MM.1S (cell line): ENCODE measurements around the gene OR51I2.

Source experiments
- DNase-seq: peaks from one replicate; pipeline ENCODE4 v3.0.0-alpha.2; 2015
- H2AFZ ChIP-seq: fragments of 300-600 bp; sonication (generic); 2 replicates; pipeline ENCODE4 v1.6.0; 2016; ENCODE audit warnings: antibody characterized with exemption, low read length
- H3F3A ChIP-seq: fragments of 300-600 bp; sonication (generic); 2 replicates; pipeline ENCODE4 v1.6.1; 2016; ENCODE audit warnings: mild to moderate bottlenecking, antibody characterized with exemption, low read length, moderate library complexity, mixed read lengths; ENCODE audit not compliant: insufficient read depth
- H3K27ac ChIP-seq: fragments of 300-600 bp; sonication (generic); 2 replicates; pipeline ENCODE4 v1.5.1; 2016; ENCODE audit warnings: mild to moderate bottlenecking, low read length
- H3K27me3 ChIP-seq: fragments of 300-600 bp; sonication (generic); replicated peaks from 2 replicates; pipeline ENCODE4 v1.6.0; 2016; ENCODE audit warnings: low read length; ENCODE audit not compliant: insufficient read depth
- H3K36me3 ChIP-seq: fragments of 300-600 bp; sonication (generic); replicated peaks from 2 replicates; pipeline ENCODE4 v1.6.1; 2016; ENCODE audit warnings: mild to moderate bottlenecking, low read length, mixed read lengths; ENCODE audit not compliant: insufficient read depth
- H3K4me1 ChIP-seq: fragments of 300-600 bp; sonication (generic); 2 replicates; pipeline ENCODE4 v1.6.1; 2016; ENCODE audit warnings: low read length, mixed read lengths
- H3K4me2 ChIP-seq: fragments of 300-600 bp; sonication (generic); 2 replicates; pipeline ENCODE4 v1.6.0; 2016; ENCODE audit warnings: low read depth, low read length
- H3K4me3 ChIP-seq: fragments of 300-600 bp; sonication (generic); 2 replicates; pipeline ENCODE4 v1.5.1; 2016; ENCODE audit warnings: low read length, mixed read lengths
- H3K79me2 ChIP-seq: fragments of 300-600 bp; sonication (generic); 2 replicates; pipeline ENCODE4 v1.6.1; 2016; ENCODE audit warnings: mixed run types, low read length, mixed read lengths
- H3K9ac ChIP-seq: fragments of 300-600 bp; sonication (generic); 2 replicates; pipeline ENCODE4 v1.6.1; 2016; ENCODE audit warnings: low read length, mixed read lengths
- H3K9me2 ChIP-seq: fragments of 300-600 bp; sonication (generic); replicated peaks from 2 replicates; pipeline ENCODE4 v1.6.1; 2016; ENCODE audit warnings: mild to moderate bottlenecking, low read length, mixed read lengths; ENCODE audit not compliant: insufficient read depth
- H3K9me3 ChIP-seq: fragments of 300-600 bp; sonication (generic); replicated peaks from 2 replicates; pipeline ENCODE4 v1.6.1; 2016; ENCODE audit warnings: mild to moderate bottlenecking, low read length, mixed read lengths; ENCODE audit not compliant: insufficient read depth
- H4K20me1 ChIP-seq: fragments of 300-600 bp; sonication (generic); 2 replicates; pipeline ENCODE4 v1.6.1; 2016; ENCODE audit warnings: mild to moderate bottlenecking, low read length, moderate library complexity, mixed read lengths; ENCODE audit not compliant: insufficient read depth
- EZH2 ChIP-seq: fragments of 300-600 bp; sonication (generic); optimal IDR thresholded peaks from 2 replicates; pipeline ENCODE3; 2017; ENCODE audit warnings: low read depth, mild to moderate bottlenecking, antibody characterized with exemption, low read length, mixed read lengths
- EZH2phosphoT487 ChIP-seq: fragments of 300-600 bp; sonication (generic); IDR thresholded peaks from 2 replicates; pipeline ENCODE4 v1.6.1; 2018; ENCODE audit warnings: antibody characterized with exemption, low read length
- TF ChIP-seq, protein P1 (sequence below): fragments of 300-600 bp; sonication (generic); IDR thresholded peaks from 2 replicates; pipeline ENCODE4 v1.5.1; 2016; ENCODE audit warnings: antibody characterized with exemption, low read length, mixed read lengths

OR51I2 gene

DNA sequence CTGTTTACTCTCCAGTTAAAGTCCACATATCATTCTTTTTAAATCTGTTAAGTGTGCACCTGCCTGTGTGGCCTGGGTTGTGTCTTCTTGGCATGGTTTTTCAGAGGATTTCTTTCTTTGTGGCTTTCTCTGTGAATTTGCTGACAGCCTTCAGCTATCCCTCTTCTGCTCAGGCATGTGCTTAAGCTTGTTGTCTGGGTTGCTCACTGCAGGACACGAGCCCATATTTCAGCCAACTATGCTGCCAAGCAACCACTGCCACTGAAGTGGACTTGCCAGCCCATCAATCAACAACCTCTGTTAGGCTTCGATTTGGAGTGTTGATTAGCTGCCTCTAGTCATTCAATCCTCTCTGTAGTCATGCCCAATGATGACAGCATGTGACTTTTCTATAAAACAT, 18.4 kb downstream of the OR51I2 start:
- H3K4me3 ChIP-seq = no peak overlapping the region

DNA sequence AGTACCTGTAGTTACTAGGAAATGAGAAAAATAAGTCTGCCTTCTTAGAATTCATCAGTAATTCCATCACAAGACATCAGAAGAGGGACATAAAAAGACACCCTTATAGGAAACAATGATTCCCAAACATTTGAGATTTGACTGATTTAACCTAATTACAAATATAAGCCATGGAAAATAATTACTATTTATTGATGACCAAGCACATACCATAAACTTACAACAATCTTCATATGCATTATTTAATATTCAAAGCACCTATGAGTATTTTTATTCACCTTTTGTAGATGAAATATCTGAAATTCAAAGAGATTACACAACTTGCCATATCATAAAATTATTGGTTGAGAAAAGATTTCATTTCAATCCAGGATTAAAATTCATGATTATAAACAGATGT, 24.8 kb downstream of the OR51I2 start:
- Histone ChIP-seq H2AFZ (no peak overlapping the region), H3K9ac (no peak overlapping the region), H3K27me3 (no peaks in the 10 kb centered on the region), H3K4me1 (no peaks in the 10 kb centered on the region), H3K36me3 (no peaks in the 10 kb centered on the region), H3F3A (no peaks in the 10 kb centered on the region), H3K4me3 (no peak overlapping the region), H4K20me1 (no peaks in the 10 kb centered on the region), H3K27ac (no peak overlapping the region), H3K4me2 (no peak overlapping the region), H3K9me3 (no peaks in the 10 kb centered on the region), H3K9me2 (no peaks in the 10 kb centered on the region), H3K79me2 (no peaks in the 10 kb centered on the region)
- TF ChIP-seq, protein P1, sequence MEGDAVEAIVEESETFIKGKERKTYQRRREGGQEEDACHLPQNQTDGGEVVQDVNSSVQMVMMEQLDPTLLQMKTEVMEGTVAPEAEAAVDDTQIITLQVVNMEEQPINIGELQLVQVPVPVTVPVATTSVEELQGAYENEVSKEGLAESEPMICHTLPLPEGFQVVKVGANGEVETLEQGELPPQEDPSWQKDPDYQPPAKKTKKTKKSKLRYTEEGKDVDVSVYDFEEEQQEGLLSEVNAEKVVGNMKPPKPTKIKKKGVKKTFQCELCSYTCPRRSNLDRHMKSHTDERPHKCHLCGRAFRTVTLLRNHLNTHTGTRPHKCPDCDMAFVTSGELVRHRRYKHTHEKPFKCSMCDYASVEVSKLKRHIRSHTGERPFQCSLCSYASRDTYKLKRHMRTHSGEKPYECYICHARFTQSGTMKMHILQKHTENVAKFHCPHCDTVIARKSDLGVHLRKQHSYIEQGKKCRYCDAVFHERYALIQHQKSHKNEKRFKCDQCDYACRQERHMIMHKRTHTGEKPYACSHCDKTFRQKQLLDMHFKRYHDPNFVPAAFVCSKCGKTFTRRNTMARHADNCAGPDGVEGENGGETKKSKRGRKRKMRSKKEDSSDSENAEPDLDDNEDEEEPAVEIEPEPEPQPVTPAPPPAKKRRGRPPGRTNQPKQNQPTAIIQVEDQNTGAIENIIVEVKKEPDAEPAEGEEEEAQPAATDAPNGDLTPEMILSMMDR = no peak
- TF ChIP-seq EZH2 (no peak), EZH2phosphoT487 (no peak)
- no peak for DNase-seq

More for the DNA sequence above, 18.4 kb downstream of the OR51I2 start:
- Histone ChIP-seq H3K27ac (no peak overlapping the region), H3K27me3 (no peaks in the 10 kb centered on the region), H3K4me2 (no peak overlapping the region), H3K36me3 (no peaks in the 10 kb centered on the region), H3K9me2 (no peaks in the 10 kb centered on the region), H3K9me3 (no peaks in the 10 kb centered on the region), H2AFZ (no peak overlapping the region), H3K9ac (no peak overlapping the region), H3K4me1 (no peaks in the 10 kb centered on the region), H3K79me2 (no peaks in the 10 kb centered on the region), H4K20me1 (no peaks in the 10 kb centered on the region), H3F3A (no peaks in the 10 kb centered on the region)
- TF ChIP-seq EZH2 (no peak), EZH2phosphoT487 (no peak)
- TF ChIP-seq, protein P1 = no peak
- DNase-seq = no peak

DNA sequence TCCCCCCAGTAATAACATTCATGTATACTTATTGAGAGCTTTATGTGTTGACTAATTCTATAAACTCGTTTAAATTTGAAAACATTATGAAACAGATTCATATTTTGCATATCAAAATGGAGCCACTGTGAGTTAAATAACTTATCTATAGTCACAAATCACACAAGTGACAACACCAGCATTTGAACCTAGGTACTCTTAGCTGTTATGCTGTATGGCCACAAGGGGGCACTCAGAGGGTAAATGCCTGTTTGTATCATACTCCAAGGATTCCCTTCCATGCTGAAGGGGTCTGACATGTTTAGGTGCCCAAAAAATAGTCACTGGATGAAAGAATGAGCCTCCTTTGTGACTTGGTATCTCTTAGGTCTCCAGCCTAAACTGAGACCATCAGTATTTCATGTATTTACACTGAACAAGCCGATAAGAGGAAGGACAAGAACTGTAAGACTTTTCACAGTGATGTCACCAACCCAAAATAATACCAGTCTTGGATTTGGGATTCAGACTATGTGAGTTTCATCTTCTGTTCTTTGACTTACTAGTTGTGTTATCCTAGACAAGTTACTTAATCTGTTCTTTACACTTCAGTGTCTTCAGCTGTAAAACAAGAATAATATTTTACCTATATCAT, 27.2 kb downstream of the OR51I2 start:
- Histone ChIP-seq H3K27ac (no peak overlapping the region), H3K36me3 (no peaks in the 10 kb centered on the region), H3K79me2 (no peaks in the 10 kb centered on the region), H3K4me2 (no peak overlapping the region), H3F3A (no peaks in the 10 kb centered on the region), H3K4me3 (no peak overlapping the region), H3K9me2 (no peaks in the 10 kb centered on the region), H3K27me3 (no peaks in the 10 kb centered on the region), H3K9ac (no peak overlapping the region), H3K9me3 (no peaks in the 10 kb centered on the region), H2AFZ (no peak overlapping the region), H3K4me1 (no peaks in the 10 kb centered on the region), H4K20me1 (no peaks in the 10 kb centered on the region)
- DNase-seq = peak; percentile 40
- TF ChIP-seq, protein P1 = peak; percentile 85
- TF ChIP-seq EZH2 = no peak
